Stimulated activated CD4-positive, alpha-beta T cell treated with anti-CD3 and anti-CD28 coated beads, Interleukin-1b, Interleukin-23, amount 100 ng/mL, for 24 hours (primary cell): ENCODE measurements around the gene FSD1.
"Not testable (repeated sequence)": the region's sequence is repeated elsewhere in the genome, so short reads cannot be mapped to it uniquely, and the experiment has no call there.

Experiments
- DNase-seq, 4 experiments: peaks; one replicate each; pipeline ENCODE4 v3.0.0-alpha.2; 2020; ENCODE audit warnings: low read depth in 4 of 4, low spot score in 1 of 4

The FSD1 gene

DNA sequence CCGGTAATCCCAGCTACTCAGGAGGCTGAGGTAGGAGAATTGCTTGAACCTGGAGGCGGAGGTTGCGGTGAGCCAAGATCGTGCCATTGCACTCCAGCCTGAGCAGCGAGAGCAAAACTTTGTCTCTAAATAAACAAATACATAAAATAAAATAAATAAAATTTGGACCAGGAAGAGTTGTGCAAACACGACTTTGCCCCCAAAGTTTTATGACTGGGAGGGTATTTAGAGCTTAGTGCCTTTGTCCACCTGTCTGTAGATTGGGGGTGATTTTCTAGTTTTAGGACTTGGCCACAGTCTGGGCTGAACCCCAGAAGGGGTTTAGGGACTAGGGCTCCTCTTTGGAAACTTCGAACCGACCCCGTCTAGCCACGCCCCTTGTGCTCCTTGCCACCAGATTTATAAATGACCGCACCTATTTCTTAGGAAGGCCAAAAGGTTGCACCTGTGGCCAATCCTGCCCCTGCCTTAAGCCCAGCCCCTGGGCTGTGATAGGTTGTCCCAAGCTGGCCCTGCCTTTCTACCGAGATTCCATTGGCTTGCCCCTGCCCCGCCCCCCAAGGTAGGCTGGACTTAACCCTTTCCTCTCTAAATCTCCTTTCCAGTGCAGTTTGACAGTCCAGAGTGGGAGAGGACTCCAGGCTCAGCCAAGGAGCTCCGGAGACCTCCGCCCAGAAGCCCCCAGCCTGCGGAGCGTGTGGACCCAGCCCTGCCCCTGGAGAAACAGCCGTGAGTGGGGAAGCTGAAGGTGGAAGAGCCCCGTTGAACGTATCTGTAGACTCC lies 20.0 kb upstream of the FSD1 start:
- no peak for DNase-seq

DNA sequence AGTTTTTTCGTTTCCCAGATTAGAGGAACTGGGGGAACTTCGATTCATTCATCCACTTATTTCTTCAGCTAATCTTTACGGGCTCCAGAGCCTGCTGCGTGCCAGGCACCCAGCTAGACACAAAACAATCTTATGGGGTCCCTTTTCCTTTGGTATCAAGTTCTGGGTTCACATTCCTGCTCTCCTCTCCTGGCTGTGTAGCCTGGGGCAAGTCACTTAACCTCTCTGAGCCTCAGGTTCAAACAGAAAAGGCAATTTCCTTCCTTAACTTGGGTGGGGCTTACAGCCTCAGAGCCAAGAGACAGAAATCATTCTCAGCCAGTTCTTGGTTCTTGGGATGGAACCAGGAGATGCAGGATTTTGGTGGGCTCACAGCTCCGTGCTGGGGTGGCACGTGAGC lies 19.4 kb upstream of the FSD1 start:
- DNase-seq: no peak

DNA sequence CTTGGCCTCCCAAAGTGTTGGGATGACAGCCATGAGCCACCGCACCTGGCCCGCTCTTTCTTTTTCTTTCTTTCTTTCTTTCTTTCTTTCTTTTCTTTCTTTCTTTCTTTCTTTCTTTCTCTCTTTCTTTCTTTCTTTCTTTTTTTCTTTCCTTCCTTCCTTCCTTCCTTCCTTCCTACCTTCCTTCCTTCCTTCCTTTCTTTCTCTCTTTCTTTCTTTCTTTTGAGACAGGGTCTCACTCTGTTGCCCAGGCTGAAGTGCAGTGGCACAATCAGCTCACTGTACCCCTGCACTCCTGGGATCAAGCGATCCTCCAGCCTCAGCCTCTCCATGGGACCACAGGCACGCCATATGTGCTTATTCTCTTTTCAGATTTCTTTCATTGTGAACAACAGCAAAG lies 18.3 kb upstream of the FSD1 start:
- not testable (repeated sequence) for DNase-seq

DNA sequence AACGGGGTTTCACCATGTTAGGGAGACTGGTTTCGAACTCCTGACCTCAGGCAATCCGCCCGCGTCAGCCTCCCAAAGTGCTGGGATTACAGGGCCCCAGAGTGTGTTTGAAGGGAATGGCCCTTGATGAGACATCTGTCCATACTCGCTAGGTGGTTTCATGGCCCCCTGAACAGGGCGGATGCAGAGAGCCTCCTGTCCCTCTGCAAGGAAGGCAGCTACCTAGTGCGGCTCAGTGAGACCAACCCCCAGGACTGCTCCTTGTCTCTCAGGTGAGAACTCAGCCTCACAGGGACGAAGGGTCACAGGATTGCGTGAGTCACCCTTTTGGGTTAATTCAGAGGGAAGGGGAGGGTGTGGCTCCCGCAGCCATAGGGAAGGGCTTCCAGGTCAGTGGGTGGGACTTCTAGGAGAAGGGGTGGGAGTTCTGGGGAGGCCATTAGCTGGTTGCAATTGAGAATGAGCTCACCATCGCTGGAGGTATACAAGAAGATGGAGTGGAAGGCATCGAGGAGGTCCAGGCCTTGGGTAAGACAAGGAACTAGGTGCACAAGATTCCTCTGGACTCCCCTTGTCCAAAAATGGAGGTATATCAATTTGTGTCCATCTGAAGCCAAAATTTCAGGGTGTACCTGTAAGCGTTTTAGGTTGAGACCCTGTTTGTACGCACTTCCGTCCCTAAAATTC lies 16.2 kb upstream of the FSD1 start:
- no peak for DNase-seq

DNA sequence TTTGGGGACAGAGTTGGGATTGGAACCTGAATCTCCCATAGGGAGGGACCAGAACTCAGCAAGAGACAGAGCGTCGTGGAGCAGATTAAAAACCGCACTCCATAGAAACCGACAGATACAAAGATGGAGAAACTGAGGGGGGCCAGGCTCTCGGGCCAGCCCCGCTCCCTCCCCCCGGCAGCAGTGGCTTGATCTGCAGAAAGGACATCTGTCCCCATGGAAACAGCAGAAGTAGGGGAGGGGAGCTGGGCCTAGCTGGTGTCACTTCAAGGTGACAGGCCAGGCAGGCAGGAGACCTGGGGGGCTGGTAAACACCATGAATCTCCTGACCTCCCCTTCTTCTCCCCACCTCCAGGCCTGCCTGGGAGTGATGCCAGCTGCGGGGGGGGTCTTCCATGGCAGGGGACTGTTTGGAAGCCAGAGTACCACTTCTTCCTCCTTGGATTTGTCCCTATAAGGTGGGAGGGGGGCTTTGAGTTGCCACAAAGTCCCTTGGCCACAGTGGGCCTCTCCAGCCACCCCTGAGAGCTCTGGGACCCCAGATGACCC lies 13.1 kb upstream of the FSD1 start:
- no peak for DNase-seq

DNA sequence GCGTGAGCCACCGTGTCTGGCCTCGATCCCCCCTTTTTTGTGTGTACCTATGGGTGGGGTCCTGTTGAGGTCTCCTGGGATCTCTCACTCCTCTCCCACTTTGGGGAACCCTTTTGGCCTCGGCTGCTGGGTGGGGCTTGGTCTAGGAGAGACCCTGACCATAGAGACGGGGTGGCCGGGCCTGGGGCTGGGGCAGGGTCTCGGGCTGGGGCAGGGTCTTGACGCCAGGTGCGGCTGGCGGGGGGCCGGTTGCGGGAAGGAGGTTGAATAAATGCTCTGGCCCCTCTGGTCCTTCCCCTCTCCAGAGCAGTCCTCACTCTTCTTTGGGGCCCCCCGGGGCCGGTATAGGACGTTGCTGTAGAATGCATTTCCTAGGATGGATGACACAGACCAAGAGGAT lies 11.9 kb upstream of the FSD1 start:
- DNase-seq: no peak

DNA sequence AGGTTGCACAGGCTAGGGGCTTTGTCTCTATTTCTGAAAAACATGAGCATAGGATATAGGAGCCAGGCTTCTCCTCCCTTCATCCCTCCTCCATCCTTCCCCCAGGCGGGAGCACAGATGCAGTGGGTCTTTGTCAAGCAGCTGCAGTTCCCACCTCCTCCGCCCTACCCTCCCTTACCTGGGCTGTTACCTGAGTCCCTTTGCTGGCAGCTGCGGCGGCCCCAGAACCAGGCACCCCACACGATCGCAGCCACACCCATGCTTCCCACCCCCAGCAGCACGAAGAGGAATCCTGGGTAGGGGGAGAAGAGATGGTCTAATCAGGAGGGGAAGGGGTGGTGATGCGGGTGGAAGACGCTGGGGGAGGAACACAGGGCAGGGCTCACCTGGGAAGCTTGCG lies 10.0 kb upstream of the FSD1 start:
- no peak for DNase-seq

DNA sequence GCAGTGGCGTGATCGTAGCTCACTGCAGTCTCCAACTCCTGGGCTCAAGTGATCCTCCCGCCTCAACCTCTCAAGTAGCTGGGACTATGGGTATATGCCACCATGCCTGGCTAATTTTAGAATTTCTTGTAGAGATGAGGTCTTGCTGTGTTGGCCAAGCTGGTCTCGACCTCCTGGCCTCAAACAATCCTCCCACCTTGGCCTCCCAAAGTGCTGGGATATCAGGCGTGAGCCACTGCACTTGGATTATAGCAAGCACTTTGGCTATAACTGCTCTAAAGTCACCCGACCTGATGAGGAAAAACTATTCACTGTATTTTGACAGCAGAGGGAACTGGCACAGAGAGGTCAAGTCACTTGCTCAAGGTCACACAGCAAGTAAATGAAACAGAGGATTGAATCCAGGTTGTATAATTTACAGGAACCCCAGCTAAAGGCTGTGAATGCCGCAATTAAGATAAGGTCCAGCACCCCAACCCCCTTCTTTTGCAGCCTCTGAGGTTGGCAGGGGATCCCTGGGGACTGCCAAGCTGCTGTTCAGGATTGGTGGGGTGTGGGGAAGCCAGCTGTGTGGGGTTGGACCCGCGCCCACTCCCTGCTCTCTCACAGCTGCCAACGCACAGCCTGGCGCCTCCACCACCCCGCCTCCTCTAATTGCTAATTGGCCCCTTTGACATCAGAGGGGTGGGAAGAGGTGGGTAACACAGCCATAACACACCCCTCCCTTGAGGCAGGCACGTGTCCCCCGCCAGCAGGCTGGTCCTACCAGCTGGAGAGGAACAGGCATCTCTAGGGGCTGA lies 8.2 kb upstream of the FSD1 start:
- no peak for DNase-seq

DNA sequence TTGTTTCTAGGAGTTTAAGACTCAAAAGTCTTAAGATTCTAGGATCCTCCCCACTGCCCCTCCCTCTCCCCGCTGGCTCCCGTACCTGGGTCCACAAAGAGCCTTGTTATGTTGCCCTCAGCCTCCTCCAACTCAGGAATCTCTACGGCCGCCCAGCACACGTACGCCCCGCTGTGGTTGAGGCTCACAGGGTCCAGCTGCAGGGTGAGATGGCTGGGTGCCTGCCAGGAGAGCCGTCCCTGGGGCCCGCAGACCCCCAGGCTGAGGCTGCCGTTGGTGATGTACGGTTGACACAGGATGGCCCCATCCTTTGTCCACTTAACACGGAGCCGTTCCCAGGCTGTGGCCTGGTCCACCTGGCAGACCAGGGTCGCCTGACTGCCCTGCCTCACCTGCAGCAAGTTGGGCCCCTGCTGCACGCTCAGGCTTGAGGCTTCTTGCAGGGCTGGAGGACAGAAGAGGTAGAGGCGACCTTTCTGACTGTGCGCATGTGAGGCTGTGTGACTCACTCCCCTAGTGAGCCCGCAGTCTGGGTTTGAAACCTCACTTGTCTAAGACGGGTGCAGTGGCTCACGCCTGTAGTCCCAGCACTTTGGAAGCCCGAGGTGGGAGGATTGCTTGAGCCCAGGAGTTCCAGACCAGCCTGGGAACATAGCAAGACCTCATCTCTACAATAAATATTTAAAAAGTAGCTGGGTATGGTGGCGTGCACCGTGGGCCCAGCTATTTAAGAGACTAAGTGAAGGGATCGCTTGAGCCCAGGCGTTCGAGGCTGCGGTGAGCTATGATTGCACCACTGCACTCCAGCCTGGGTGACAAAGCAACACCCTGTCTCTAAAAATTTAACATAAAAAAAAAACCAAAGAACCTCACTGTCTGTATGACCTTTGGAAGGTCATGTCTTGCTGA lies 6.2 kb upstream of the FSD1 start:
- peak in 1 of 4 experiments; percentile 18 for DNase-seq

DNA sequence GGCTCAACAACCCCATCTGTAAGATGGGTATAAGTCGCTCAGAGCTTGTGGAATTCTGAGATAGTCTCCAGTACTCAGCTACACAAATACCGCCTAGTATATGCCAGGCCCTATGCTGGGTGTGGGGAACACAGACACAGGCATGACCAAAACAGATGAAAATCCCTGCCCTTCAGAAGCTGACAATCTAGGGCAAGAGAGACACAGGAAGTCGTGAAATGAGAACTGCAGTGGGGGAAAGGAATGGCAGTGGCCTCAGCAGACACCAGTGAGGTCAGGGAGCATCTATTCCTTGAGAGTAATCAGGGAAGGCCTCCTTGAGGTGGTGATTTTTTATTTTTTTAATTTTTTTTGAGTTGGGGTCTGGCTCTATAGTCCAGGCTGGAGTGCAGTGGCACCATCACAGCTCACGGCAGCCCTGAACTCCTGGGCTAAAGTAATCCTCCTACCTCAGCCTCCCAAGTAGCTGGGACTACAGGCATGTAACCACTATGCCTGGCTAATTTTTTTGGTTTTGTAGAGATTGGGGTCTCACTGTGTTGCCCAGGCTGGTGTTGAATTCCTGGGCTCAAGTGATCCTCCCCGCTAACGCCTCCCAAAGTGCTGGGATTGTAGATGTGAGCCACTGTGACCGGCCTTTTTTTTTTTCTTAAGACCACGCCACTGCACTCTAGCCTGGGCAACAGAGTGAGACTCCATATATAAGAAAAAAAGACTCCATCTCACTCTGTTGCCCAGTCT lies 5.4 kb upstream of the FSD1 start:
- DNase-seq: no peak

DNA sequence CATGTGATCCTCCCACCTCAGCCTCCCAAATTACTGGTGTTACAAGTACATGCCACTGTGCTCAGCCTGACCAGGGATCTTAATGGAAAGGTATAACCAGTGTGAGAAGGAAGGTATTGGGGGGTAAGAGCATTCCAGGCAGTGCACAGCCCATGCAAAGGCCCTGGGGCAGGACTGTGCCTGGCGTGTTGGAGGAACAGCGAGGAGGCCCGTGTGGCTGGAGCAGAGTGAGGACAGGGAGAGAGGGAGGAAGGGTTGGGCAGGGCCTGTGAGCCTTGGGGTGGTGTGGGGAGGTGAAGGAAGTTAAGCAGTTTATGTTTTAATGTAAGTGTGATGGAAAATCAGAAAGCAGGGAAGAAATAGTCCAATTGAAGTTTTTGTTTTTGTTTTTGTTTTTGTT lies 3.8 kb upstream of the FSD1 start:
- DNase-seq: no peak

DNA sequence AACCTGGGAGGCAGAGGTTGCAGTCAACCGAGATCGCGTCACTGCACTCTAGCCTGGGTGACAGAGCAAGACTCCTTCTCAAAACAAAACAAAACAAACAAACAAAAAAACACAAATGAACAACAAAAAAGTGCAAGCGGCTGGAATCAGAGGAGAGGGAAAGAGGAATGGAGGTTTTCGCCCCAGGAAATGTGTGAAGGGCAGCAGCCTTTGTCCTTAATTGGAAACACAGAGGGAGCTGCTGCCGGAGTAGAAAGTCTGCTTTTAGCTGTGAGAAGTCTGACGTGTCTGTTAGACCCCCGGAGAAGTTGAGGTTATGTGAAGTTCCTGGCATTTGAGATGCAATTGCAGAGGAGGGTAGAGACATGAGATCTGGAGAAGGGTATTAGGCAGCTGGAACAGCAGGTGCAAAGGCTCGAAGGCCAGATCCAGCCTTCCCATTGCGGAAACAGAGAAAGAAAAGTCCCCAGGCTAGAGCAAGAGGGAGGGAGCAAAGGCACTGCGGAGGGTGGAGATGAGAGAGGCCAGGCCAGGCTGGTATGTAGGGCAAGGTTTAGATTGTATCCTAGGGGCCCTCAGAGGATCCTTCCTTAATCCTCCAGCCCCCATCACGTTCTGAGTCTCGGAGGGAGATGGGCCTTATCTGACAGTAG lies 2.7 kb upstream of the FSD1 start:
- DNase-seq: no peak

DNA sequence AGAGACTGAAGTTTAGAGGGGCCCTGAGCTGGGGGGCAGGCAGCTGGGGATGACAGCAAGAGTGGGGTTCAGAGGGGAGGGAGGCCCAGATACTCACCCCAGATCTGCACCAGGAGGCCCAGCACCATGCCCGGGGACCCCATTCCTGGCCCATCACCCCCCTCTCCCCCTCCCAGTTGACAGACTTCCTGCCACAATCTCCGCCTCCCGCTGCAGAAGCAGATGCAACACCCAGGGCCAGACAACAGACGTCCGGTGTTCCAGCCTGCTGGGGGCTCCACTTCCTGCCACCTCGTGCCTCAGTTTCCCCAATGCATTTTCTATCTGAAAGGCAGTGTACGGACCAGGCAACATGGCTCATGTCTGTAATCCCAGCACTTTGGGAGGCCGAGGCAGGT lies 2.2 kb upstream of the FSD1 start, which contains the start of gene TMIGD2:
TMIGD2 (minus strand) TSS at position 147 of the 398 bp plus-strand sequence; CDS start at position 143, 4 bp downstream.
- no peak for DNase-seq

DNA sequence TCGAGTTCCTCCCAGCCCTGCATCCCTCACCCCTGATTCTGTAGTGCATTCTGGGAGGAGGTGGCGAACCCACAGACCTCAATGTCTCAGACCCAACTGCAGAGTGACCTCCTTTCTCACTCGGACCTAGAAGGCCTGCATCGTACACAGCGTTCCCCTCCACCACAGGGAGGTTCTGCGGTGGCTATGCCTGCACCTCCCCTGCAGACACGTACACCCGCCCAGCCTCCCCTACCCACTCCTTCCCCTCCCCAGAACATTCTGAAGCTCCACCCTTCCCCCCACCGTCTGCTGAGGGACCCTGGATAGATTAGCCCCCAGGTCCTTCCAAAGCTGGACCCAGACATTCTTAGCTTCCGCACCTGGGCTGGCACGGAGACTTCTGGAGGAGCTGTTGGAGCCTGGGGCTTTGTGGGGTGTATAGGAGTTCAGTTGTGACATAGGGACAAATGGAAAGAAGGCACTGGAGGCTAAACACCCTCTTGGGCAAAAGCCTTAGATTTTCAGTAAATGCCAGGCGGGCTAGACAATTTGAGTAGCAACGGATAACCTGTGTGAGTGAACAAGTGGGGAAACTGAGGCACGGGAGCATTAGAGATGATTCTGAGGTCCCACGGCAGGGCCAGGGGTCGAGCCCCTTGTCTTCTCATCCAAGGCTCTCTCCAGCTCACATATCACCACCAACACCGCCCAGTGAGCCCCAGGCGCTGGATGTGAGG lies 420 bp upstream of the FSD1 start:
- DNase-seq: no peak

DNA sequence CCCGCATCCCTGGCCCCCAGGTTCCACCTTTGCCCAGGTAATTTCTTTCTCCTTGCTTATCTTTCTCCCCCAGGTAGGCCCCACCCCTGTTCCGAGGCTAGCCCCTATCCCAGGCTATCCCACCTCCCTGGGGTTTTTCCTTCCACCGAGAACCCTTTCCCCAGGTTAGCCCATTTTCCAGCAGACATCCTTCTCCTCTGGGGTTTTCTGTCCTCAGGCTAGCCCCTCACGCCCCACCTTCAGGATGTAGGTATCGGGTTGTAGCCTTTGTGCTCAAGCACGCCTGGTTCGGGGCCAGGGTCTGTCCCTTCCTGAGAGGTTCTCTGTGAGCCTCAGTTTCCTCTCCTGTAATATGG lies 837 bp downstream of the FSD1 start:
- DNase-seq: no peak

DNA sequence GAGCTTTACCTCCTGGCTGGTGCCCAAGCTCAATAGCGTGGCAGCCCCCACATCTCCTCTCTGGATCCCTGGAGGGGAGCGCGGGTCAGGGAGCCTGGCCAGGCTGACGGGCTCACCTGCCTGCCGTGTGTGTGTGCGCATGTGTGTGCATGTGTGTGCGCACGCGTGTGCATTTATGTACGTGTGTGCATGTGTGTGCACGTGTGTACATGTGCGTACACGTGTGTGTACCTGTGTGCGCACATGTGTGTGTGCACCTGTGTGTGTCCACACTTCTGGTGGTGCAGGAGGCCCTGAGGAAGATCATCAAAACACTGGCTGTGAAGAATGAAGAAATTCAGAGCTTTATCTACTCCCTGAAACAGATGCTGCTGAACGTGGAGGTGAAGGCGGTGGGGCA lies 1.3 kb downstream of the FSD1 start:
- no peak for DNase-seq

DNA sequence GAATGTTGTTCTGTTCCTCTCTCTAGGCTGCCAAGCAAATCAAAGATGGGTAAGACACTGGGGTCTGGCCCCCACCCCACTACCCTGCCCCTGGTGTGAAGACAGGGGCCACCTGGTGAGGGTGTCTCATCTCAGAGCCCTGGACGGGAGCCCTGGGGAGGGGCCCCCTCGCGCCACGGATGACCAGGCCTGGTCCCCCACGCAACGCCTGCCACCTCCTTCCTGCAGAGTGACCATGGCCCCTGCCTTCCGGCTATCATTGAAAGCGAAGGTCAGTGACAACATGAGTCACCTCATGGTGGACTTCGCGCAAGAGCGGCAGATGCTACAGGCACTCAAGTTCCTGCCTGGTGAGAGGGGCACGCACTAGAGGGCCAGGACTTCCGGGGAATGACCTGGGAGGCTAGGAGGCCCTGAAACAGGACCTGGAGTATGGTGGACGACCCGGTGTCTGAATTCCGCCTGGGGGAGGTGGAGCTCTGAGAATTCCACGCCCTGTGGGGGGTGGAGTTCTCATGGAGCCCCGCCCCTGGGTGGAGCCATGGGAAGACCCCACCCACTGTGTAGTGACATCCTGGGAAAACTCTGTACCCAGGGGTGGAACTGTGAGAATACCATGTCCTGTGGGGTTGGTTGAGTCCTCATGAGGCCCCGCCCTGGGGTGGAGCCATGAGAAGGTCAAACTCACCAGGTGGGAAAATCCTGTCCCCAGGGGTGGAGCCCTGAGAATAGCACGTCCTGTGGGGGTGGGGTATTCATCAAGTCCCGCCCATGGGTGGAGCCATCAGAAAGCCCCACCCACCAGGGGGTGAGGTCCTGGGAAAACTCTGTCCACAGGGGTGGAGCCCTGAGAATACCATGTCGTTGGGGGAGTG lies 6.1 kb downstream of the FSD1 start:
- DNase-seq: no peak
